ENCODE measurements around the gene ANTXR1.

Gene ANTXR1

GRCh38 chr2:69291721-69292120, 278.7 kb downstream of the ANTXR1 start:
- no peak for DNase-seq

GRCh38 chr2:69292256-69292655, 279.3 kb downstream of the ANTXR1 start:
- no peak for DNase-seq

GRCh38 chr2:69296421-69296820, 283.4 kb downstream of the ANTXR1 start:
- DNase-seq: no peak

GRCh38 chr2:69297216-69297615, 284.2 kb downstream of the ANTXR1 start:
- no peak for DNase-seq

GRCh38 chr2:69298261-69298660, 285.3 kb downstream of the ANTXR1 start:
- DNase-seq: no peak

- no peak for DNase-seq
These were observed 285.9 kb downstream of the ANTXR1 start for GRCh38 chr2:69298862-69299261.
